SK-N-SH (cell line): ENCODE measurements around the gene ENTPD2.

Experiments used
- CHD2 ChIP-seq: fragments of 150-350 bp; IDR thresholded peaks from 2 replicates; pipeline ENCODE4 v1.6.1; 2018; ENCODE audit warnings: low read length; ENCODE audit not compliant: partially characterized antibody
- EP300 ChIP-seq, 2 experiments: IDR thresholded peaks; 2 replicates each; pipeline versions ENCODE4 v1.4.0 to v1.6.1; 2012; ENCODE audit warnings: borderline replicate concordance in 1 of 2, low read depth in 1 of 2, low read length in 1 of 2
- EZH2phosphoT487 ChIP-seq: fragments of 200-600 bp; sonication (generic); IDR thresholded peaks from 2 replicates; pipeline ENCODE4 v1.6.1; 2017; ENCODE audit warnings: low read depth, mixed run types, mild to moderate bottlenecking, antibody characterized with exemption, moderate library complexity, borderline replicate concordance
- FOSL2 ChIP-seq: IDR thresholded peaks from 2 replicates; pipeline ENCODE4 v1.4.0; 2012; ENCODE audit warnings: low read depth, mild to moderate bottlenecking, moderate library complexity, borderline replicate concordance
- JUND ChIP-seq: IDR thresholded peaks from 2 replicates; pipeline ENCODE4 v1.4.0; 2012
- NFIC ChIP-seq: IDR thresholded peaks from 2 replicates; pipeline ENCODE4 v1.4.0; 2012; ENCODE audit warnings: borderline replicate concordance
- NRF1 ChIP-seq: IDR thresholded peaks from 2 replicates; pipeline ENCODE4 v1.6.1; 2012; ENCODE audit warnings: low read depth, mild to moderate bottlenecking, low read length
- SIN3A ChIP-seq: IDR thresholded peaks from 2 replicates; pipeline ENCODE4 v1.6.1; 2012; ENCODE audit warnings: low read depth, mild to moderate bottlenecking, low read length, moderate library complexity, borderline replicate concordance
- SMC3 ChIP-seq: IDR thresholded peaks from 2 replicates; pipeline ENCODE4 v1.6.1; 2012; ENCODE audit warnings: low read depth, low read length, improper control_type of control experiment
- TF ChIP-seq, protein P1 (sequence below): IDR thresholded peaks from 2 replicates; pipeline ENCODE4 v1.4.0; 2012; ENCODE audit warnings: low read depth, borderline replicate concordance
- TF ChIP-seq, protein P2 (sequence below): fragments of 200-600 bp; sonication (generic); IDR thresholded peaks from 2 replicates; pipeline ENCODE4 v1.6.1; 2017; ENCODE audit warnings: antibody characterized with exemption, mild to moderate bottlenecking, moderate library complexity
- TF ChIP-seq, protein P3 (sequence below): IDR thresholded peaks from 2 replicates; pipeline ENCODE4 v1.4.0; 2012; ENCODE audit warnings: low read depth, borderline replicate concordance
- TF ChIP-seq, protein P4 (sequence below): IDR thresholded peaks from 2 replicates; pipeline ENCODE4 v1.4.0; 2012; ENCODE audit warnings: low read depth
- TF ChIP-seq, protein P5 (sequence below): fragments of 150-350 bp; IDR thresholded peaks from 2 replicates; pipeline ENCODE4 v1.6.1; 2017; ENCODE audit warnings: antibody characterized with exemption, low read length, low read depth, borderline replicate concordance

DNA sequence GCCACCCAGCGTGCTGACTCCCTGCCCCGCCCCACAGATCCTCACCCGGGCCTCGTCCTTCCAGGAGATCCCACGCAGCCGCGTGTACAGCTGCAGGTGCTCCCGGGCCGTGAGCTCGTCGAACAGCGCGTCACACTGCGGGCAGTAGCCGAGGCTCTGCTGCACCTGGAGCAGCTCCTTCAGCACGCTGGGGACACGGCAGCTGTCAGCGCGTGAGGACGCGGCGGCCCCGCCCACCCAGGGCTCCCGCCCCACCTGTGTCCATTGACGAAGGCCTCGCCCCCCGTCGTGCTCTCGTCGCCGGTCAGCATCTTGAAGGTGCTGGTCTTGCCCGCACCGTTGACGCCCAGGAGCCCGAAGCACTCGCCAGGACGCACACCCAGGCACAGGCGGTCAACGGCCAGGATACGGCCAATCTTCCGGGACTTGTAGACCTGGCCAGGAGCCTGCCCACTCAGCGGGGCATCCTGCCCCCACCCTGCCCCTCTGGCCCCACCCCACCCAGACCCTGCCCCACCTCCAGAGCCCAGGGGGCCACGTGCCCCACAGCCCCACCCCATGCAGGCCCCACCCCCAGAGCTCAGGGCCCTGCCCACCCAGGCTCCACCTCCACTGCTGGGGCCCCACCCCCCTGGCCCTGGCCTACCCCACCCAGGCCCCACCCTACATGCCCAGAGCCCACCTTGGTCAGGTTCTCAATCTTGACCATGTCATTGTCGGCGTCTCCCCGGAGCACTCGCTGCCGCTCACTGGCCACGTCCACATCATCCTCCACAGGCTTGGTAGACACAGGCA is 43.7 kb downstream of the ENTPD2 start:
- TF ChIP-seq, protein P1, sequence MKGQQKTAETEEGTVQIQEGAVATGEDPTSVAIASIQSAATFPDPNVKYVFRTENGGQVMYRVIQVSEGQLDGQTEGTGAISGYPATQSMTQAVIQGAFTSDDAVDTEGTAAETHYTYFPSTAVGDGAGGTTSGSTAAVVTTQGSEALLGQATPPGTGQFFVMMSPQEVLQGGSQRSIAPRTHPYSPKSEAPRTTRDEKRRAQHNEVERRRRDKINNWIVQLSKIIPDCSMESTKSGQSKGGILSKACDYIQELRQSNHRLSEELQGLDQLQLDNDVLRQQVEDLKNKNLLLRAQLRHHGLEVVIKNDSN, result no peak
- TF ChIP-seq, protein P2, sequence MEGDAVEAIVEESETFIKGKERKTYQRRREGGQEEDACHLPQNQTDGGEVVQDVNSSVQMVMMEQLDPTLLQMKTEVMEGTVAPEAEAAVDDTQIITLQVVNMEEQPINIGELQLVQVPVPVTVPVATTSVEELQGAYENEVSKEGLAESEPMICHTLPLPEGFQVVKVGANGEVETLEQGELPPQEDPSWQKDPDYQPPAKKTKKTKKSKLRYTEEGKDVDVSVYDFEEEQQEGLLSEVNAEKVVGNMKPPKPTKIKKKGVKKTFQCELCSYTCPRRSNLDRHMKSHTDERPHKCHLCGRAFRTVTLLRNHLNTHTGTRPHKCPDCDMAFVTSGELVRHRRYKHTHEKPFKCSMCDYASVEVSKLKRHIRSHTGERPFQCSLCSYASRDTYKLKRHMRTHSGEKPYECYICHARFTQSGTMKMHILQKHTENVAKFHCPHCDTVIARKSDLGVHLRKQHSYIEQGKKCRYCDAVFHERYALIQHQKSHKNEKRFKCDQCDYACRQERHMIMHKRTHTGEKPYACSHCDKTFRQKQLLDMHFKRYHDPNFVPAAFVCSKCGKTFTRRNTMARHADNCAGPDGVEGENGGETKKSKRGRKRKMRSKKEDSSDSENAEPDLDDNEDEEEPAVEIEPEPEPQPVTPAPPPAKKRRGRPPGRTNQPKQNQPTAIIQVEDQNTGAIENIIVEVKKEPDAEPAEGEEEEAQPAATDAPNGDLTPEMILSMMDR, result no peak
- TF ChIP-seq, protein P3, sequence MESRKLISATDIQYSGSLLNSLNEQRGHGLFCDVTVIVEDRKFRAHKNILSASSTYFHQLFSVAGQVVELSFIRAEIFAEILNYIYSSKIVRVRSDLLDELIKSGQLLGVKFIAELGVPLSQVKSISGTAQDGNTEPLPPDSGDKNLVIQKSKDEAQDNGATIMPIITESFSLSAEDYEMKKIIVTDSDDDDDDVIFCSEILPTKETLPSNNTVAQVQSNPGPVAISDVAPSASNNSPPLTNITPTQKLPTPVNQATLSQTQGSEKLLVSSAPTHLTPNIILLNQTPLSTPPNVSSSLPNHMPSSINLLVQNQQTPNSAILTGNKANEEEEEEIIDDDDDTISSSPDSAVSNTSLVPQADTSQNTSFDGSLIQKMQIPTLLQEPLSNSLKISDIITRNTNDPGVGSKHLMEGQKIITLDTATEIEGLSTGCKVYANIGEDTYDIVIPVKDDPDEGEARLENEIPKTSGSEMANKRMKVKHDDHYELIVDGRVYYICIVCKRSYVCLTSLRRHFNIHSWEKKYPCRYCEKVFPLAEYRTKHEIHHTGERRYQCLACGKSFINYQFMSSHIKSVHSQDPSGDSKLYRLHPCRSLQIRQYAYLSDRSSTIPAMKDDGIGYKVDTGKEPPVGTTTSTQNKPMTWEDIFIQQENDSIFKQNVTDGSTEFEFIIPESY, result no peak
- TF ChIP-seq EP300 (IDR thresholded peaks at IDR 0.05; ENCODE audit: borderline replicate concordance in 1 of 2, low read depth in 1 of 2, low read length in 1 of 2) (no peak), SMC3 (no peak), JUND (no peak), CHD2 (no peak), NRF1 (no peak), EZH2phosphoT487 (no peak), FOSL2 (no peak), SIN3A (no peak), NFIC (no peak)
- TF ChIP-seq, protein P4, sequence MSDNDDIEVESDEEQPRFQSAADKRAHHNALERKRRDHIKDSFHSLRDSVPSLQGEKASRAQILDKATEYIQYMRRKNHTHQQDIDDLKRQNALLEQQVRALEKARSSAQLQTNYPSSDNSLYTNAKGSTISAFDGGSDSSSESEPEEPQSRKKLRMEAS, result no peak
- TF ChIP-seq, protein P5, sequence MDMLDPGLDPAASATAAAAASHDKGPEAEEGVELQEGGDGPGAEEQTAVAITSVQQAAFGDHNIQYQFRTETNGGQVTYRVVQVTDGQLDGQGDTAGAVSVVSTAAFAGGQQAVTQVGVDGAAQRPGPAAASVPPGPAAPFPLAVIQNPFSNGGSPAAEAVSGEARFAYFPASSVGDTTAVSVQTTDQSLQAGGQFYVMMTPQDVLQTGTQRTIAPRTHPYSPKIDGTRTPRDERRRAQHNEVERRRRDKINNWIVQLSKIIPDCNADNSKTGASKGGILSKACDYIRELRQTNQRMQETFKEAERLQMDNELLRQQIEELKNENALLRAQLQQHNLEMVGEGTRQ, result no peak
